ENCODE measurements around the gene RMND5B. TPM values are rescaled to one million over a fixed set of nuclear protein-coding genes. Genes with fewer than 3 reads are reported as not detected.
"Not testable (repeated sequence)": the region's sequence is repeated elsewhere in the genome, so short reads cannot be mapped to it uniquely, and the experiment has no call there.

The RMND5B gene
- total and polyA plus RNA-seq, 2 experiments from 2014 or later = 57.2 to 58.8 TPM

DNA sequence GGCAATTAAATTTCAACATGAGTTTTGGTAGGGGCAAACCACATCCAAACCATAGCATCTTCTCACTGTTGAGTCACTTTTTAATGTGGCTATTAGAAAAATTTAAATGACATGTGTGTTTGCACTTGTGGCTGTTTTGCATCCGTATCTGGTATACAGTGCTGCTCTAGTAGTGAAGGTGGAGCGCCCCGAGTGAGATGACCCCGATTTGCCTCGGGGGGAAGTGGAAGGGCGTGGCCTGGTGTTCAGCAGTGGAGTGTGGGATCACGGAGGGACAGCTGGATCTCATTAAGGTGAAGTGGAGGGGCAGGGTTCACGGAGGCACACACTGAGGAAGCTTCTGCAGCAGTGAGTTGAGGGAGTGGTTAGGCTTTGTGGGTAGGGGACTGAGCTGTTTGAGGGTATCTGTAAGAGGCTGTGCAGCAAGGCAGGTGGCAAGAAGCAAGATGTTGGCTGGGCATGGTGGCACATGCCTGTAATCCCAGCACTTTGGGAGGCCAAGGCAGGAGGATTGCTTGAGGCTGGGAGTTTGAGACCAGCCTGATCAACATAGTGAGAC lies 62.5 kb downstream of the RMND5B start:
- H3K4me3 ChIP-seq = no peak overlapping the region
- TF ChIP-seq, protein P1, sequence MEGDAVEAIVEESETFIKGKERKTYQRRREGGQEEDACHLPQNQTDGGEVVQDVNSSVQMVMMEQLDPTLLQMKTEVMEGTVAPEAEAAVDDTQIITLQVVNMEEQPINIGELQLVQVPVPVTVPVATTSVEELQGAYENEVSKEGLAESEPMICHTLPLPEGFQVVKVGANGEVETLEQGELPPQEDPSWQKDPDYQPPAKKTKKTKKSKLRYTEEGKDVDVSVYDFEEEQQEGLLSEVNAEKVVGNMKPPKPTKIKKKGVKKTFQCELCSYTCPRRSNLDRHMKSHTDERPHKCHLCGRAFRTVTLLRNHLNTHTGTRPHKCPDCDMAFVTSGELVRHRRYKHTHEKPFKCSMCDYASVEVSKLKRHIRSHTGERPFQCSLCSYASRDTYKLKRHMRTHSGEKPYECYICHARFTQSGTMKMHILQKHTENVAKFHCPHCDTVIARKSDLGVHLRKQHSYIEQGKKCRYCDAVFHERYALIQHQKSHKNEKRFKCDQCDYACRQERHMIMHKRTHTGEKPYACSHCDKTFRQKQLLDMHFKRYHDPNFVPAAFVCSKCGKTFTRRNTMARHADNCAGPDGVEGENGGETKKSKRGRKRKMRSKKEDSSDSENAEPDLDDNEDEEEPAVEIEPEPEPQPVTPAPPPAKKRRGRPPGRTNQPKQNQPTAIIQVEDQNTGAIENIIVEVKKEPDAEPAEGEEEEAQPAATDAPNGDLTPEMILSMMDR (IDR thresholded peaks at IDR 0.05; ENCODE audit: low read depth, low read length) = no peak
- no peaks in the 10 kb centered on the region for H3K36me3 ChIP-seq
- no peaks in the 10 kb centered on the region for H3K27me3 ChIP-seq
- H3K27ac ChIP-seq = no peak overlapping the region
- no peak for DNase-seq (ENCODE audit: low read depth in 1 of 2, low spot score in 1 of 2)
- no peaks in the 10 kb centered on the region for H3K9me3 ChIP-seq (ENCODE audit: low read depth)
- H3K4me1 ChIP-seq (ENCODE audit: low read depth) = no peaks in the 10 kb centered on the region

DNA sequence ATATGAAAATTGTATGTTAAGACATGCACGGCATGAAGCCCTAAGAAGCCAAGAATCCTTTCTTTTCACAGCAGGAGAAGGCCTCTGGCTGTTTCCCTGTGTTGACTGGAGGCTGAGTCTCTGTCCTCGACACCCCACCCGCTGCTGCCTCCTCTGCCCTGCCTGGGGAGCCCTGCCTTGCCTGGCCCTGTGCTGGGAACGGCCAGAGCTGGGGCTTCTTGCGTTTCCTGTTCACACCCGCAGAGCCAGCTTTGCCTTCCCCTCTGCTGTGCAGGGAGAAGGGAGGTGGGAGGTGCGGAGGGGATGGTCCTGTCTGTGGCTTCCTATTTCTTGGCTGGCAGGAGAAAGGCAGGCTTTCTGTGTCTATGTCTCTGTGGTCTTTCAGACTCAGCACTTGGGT lies 63.2 kb downstream of the RMND5B start:
- no peaks in the 10 kb centered on the region for H3K9me3 ChIP-seq (ENCODE audit: low read depth)
- no peak overlapping the region for H3K27ac ChIP-seq
- no peaks in the 10 kb centered on the region for H3K4me1 ChIP-seq (ENCODE audit: low read depth)
- no peaks in the 10 kb centered on the region for H3K27me3 ChIP-seq
- no peak overlapping the region for H3K4me3 ChIP-seq
- DNase-seq (ENCODE audit: low read depth in 1 of 2, low spot score in 1 of 2) = no peak
- no peaks in the 10 kb centered on the region for H3K36me3 ChIP-seq
- TF ChIP-seq, protein P1 (IDR thresholded peaks at IDR 0.05; ENCODE audit: low read depth, low read length) = no peak

DNA sequence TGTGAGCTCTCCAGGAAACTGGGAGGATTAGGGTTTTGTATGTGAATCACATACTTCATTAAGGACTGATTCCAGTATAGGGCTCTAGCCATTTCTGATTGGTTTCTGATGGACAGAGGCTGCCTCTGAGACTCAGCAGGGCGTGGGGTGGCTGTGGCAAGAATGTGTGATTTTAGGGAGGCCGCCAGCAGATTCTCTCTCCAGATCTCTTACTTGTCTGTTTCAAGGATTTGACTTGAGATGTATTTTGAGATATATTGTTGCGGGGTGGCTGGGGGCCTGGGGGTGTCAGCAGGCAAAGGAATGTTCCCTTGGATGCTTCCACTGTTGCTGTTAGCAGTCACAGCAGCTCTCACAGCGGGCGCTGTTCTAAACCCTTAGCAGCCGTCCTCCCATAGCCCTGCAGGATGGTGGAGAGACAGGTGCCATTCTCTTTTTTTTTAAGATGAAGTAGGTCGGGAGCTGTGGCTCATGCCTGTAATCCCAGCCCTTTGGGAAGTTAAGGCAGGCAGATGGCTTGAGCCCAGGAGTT lies 65.5 kb downstream of the RMND5B start:
- Histone ChIP-seq H3K4me3 (no peak overlapping the region), H3K27ac (no peak overlapping the region), H3K27me3 (no peaks in the 10 kb centered on the region), H3K4me1 (ENCODE audit: low read depth) (no peaks in the 10 kb centered on the region), H3K36me3 (no peaks in the 10 kb centered on the region), H3K9me3 (ENCODE audit: low read depth) (no peaks in the 10 kb centered on the region)
- DNase-seq (ENCODE audit: low read depth in 1 of 2, low spot score in 1 of 2) = no peak
- TF ChIP-seq, protein P1 (IDR thresholded peaks at IDR 0.05; ENCODE audit: low read depth, low read length) = no peak

DNA sequence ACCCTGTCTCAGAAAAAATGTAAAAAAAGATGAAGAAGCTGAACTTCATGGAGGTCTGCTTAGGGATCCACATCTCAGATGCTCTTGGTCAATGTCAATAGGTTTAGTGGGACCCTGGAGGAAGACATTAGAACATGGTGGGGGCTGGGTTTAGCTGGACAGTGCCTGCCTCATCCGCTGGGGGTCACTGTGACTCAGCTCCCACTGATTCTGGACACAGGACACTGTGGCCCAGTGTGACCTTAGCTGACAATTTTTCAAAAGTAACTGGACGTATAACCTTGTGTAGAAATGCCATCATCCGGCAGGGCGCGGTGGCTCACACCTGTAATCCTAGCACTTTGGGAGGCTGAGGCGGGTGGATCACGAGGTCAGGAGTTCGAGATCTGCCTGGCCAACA lies 66.2 kb downstream of the RMND5B start:
- Histone ChIP-seq H3K4me3 (no peak overlapping the region), H3K9me3 (ENCODE audit: low read depth) (no peaks in the 10 kb centered on the region), H3K27ac (no peak overlapping the region), H3K4me1 (ENCODE audit: low read depth) (no peaks in the 10 kb centered on the region), H3K27me3 (no peaks in the 10 kb centered on the region), H3K36me3 (no peaks in the 10 kb centered on the region)
- TF ChIP-seq, protein P1 (IDR thresholded peaks at IDR 0.05; ENCODE audit: low read depth, low read length) = peak; percentile 47
- no peak for DNase-seq (ENCODE audit: low read depth in 1 of 2, low spot score in 1 of 2)

DNA sequence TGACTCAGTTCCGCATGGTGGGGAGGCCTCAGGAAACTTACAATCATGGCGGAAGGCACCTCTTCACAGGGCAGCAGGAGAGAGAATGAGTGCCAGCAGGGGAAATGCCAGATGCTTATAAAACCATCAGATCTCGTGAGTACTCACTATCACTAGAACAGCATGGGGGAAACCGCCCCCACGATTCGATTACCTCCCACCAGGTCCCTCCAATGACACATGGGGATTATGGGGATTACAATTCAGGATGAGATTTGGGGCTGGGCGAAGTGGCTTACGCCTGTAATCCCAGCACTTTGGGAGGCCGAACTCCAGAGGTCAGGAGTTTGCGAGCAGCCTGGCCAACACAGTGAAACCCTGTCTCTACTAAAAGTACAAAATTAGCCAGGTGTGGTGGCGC lies 67.3 kb downstream of the RMND5B start:
- not testable (repeated sequence) for H3K27ac ChIP-seq; H3K36me3 ChIP-seq; H3K4me3 ChIP-seq; H3K27me3 ChIP-seq; H3K9me3 ChIP-seq (ENCODE audit: low read depth); H3K4me1 ChIP-seq (ENCODE audit: low read depth); DNase-seq (ENCODE audit: low read depth in 1 of 2, low spot score in 1 of 2)

DNA sequence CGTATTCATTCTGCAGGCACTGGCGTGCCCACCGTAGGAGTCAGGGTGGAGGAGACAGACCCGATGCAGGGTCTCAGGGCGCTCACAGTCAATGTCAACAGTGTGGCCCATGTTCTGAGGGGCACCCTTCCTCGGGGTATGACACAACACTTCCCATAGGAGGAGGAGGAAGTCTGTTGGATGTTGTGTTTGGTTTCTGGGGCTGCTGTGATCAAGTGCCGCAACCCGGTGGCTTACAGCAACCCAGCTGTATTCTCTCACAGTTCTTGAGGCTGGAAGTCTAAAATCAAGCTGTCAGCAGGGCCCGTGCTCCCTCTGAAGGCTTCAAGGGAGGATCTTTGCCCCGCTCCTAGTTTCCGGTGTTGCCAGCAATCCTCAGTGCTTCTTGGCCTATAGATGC lies 67.9 kb downstream of the RMND5B start:
- no peak overlapping the region for H3K4me3 ChIP-seq

More for the DNA sequence above, 67.9 kb downstream of the RMND5B start:
- Histone ChIP-seq H3K4me1 (ENCODE audit: low read depth) (no peaks in the 10 kb centered on the region), H3K27me3 (no peaks in the 10 kb centered on the region), H3K9me3 (ENCODE audit: low read depth) (no peaks in the 10 kb centered on the region), H3K36me3 (no peaks in the 10 kb centered on the region), H3K27ac (no peak overlapping the region)
- TF ChIP-seq, protein P1 (IDR thresholded peaks at IDR 0.05; ENCODE audit: low read depth, low read length) = no peak
- peak in 1 of 2 donors; percentile 32 for DNase-seq (ENCODE audit: low read depth in 1 of 2, low spot score in 1 of 2)
